ENCODE measurements around the gene FAM118A.

DNA sequence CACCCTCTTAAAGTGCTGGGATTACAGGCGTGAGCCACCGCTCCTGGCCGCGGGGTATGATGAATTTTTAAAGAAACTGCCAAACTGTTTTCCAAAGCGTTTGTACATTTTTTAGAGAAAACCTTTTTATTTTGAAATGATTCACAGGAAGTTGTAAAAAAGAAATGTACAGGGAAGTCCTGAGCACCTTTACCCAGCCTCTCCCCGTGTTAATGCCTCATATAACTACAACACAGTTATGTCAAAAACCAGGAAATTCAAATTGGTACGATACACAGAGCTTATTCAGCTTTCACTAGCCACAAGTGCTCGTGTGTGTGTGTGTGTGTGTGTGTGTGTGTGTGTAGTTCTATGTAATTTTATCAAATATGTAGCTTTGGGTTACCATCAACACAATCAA lies 7.0 kb upstream of the FAM118A start:
- no peak for TF ChIP-seq EZH2 (IDR thresholded peaks at IDR 0.05; ENCODE audit: borderline replicate concordance, low read depth, low read length, severe bottlenecking)
- TF ChIP-seq CTCF (IDR thresholded peaks at IDR 0.05; ENCODE audit: borderline replicate concordance, extremely low read depth, low read length, poor library complexity, severe bottlenecking): no peak

Data from DND-41 (cell line).